Lung (tissue), 12 donors: ENCODE data around the gene AJM1. TPM values are rescaled to one million over a fixed set of nuclear protein-coding genes. Genes with fewer than 3 reads are reported as not detected.

ENCODE experiments used
- ATAC-seq: fragments of 200-7000 bp; cut with Tn5 transposase; one replicate; pipeline ENCODE4 v1.9.1; 2020; ENCODE audit warnings: moderate number of reproducible peaks; ENCODE audit not compliant: insufficient read depth, low FRiP score
- DNase-seq, 3 donors: peaks; one replicate each; pipeline ENCODE4 v3.0.0-alpha.2; 2013 to 2017
- H3K27ac ChIP-seq, 2 donors: one replicate each; pipeline ENCODE4 v1.5.1; 2013; ENCODE audit warnings: mild to moderate bottlenecking in 2 of 2, moderate library complexity in 2 of 2, control low read depth in 1 of 2, inconsistent platforms in 1 of 2, low read depth in 1 of 2, low read length in 1 of 2
- H3K27me3 ChIP-seq, 3 donors: one replicate each; pipeline ENCODE4 v1.5.1; 2013; ENCODE audit warnings: low read length in 2 of 3; ENCODE audit not compliant: control insufficient read depth in 3 of 3, insufficient read depth in 3 of 3
- H3K36me3 ChIP-seq, 4 donors: one replicate each; pipeline ENCODE4 v1.5.1; 2013; ENCODE audit warnings: low read length in 4 of 4, mild to moderate bottlenecking in 1 of 4, moderate library complexity in 1 of 4; ENCODE audit not compliant: control insufficient read depth in 4 of 4, insufficient read depth in 4 of 4
- H3K4me1 ChIP-seq, 5 donors: one replicate each; pipeline ENCODE4 v1.5.1; 2013; ENCODE audit warnings: low read length in 5 of 5, mild to moderate bottlenecking in 2 of 5, moderate library complexity in 1 of 5; ENCODE audit not compliant: control insufficient read depth in 5 of 5, insufficient read depth in 5 of 5
- H3K4me3 ChIP-seq: one replicate; pipeline ENCODE4 v1.5.1; 2013; ENCODE audit warnings: mild to moderate bottlenecking, control low read depth, moderate library complexity
- H3K9ac ChIP-seq, 2 donors: one replicate each; pipeline ENCODE4 v1.5.1; 2013; ENCODE audit warnings: low read length in 2 of 2, control low read depth in 1 of 2; ENCODE audit not compliant: insufficient read depth in 1 of 2
- H3K9me3 ChIP-seq, 4 donors: one replicate each; pipeline ENCODE4 v1.5.1; 2013; ENCODE audit warnings: low read length in 3 of 4, mild to moderate bottlenecking in 1 of 4, moderate library complexity in 1 of 4; ENCODE audit not compliant: control insufficient read depth in 4 of 4, insufficient read depth in 3 of 4
- CTCF ChIP-seq: IDR thresholded peaks from 2 replicates; pipeline ENCODE4 v1.5.1; 2012; ENCODE audit warnings: mild to moderate bottlenecking; ENCODE audit errors: control extremely low read depth, extremely low read depth
- WGBS, 2 donors: extraction: QIAGEN DNeasy Blood & Tissue Kit; methylation state at CpG; one replicate each; pipeline ENCODE4 v1.1.7; 2013; 5-methylcytosine and 5-hydroxymethylcytosine counted together
- polyA plus RNA-seq, 2 donors: library from polyadenylated mRNA; stranded (reverse); fragments of 200-250 nt; gene quantifications; one replicate each; pipeline ENCODE4 v1.2.1, GENCODE V29; 2013
- total RNA-seq, 2 donors: library from RNA; depleted of rRNA in 1 of 2; stranded (reverse); fragments of >200 nt in 1 of 2; gene quantifications; one replicate each; pipeline ENCODE4 v1.2.1, GENCODE V29; 2014 to 2021
- donor health status: control.
- donor health status: control.
- donor health status: Bipolar disorder and iron deficiency.
- donor health status: healthy.
- donor health status: DM: yes; HTN: yes; CAD: no.

Gene AJM1
- total and polyA plus RNA-seq, 4 donors = 1.1 to 4.3 (median 1.5) TPM

- no peak for DNase-seq
- Histone ChIP-seq H3K9ac (no peak overlapping the region), H3K4me1 (peaks cover 2 to 32% (median 13%) of the 10 kb centered on the region in 5 donors), H3K9me3 (peaks cover 0 to 3% (median 0%) of the 10 kb centered on the region in 4 donors), H3K36me3 (peaks cover 0 to 8% (median 0%) of the 10 kb centered on the region in 4 donors), H3K27ac (no peak overlapping the region), H3K4me3 (no peak overlapping the region), H3K27me3 (peaks cover 3 to 21% (median 8%) of the 10 kb centered on the region in 3 donors)
- no peak for ATAC-seq
- WGBS, 2 donors = 11 to 15% methylated on average over 57 to 88 of the region's 88 CpGs
- TF ChIP-seq CTCF = no peak
These were observed 2.6 kb downstream of the AJM1 start for GRCh38 chr9:136844761-136845464.

- DNase-seq (no peak), ATAC-seq (no peak)
- Histone ChIP-seq H3K4me1 (peaks cover 3 to 36% (median 19%) of the 10 kb centered on the region in 5 donors), H3K27ac (no peak overlapping the region), H3K4me3 (no peak overlapping the region), H3K27me3 (peaks cover 3 to 21% (median 8%) of the 10 kb centered on the region in 3 donors), H3K9me3 (peaks cover 0 to 3% (median 0%) of the 10 kb centered on the region in 4 donors), H3K9ac (no peak overlapping the region), H3K36me3 (peaks cover 0 to 5% (median 2%) of the 10 kb centered on the region in 4 donors)
- WGBS, 2 donors = 18 to 27% methylated on average over 81 to 102 of the region's 102 CpGs
- TF ChIP-seq CTCF = no peak
These were observed 3.4 kb downstream of the AJM1 start for GRCh38 chr9:136845465-136846260.

- no peak for TF ChIP-seq CTCF
- H3K27me3 ChIP-seq = peaks cover 3 to 21% (median 8%) of the 10 kb centered on the region in 3 donors
- H3K4me3 ChIP-seq = no peak overlapping the region
- DNase-seq (no peak), ATAC-seq (no peak)
- 4% methylated on average over 95 to 98 of the region's 98 CpGs for WGBS, 2 donors
- H3K36me3 ChIP-seq = peaks cover 0 to 6% (median 2%) of the 10 kb centered on the region in 4 donors
- peaks cover 0 to 3% (median 0%) of the 10 kb centered on the region in 4 donors for H3K9me3 ChIP-seq
- no peak overlapping the region for H3K9ac ChIP-seq
- H3K27ac ChIP-seq = no peak overlapping the region
- peaks cover 3 to 32% (median 15%) of the 10 kb centered on the region in 5 donors for H3K4me1 ChIP-seq
These were observed 4.3 kb downstream of the AJM1 start for GRCh38 chr9:136846376-136847087.
